Amygdala (tissue), 56 donors: ENCODE data around the gene EYS.

Experiments used
- DNase-seq, 56 donors: peaks; one replicate each; lab custom pipeline; 2025; lab: John Stamatoyannopoulos, UW

EYS gene

DNA sequence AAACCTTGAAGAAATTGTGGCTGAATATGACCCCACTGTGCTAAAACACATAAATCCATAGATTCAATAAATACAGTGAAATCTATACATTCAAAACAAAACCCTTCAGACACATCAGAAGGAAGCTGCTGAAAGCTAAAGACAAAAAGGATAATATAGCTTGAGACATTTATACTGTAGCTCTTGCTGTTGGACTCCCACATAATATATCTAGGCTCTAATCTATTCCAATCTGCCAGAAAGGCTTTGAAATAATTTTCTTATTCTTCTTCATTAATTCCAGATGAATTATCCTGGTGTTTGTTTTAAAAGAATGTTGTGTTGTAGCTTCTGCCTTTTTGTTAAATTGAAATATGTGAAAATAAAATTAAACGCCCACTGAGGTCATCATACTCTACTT lies 454.0 kb downstream of the EYS start:
- no peak for DNase-seq

DNA sequence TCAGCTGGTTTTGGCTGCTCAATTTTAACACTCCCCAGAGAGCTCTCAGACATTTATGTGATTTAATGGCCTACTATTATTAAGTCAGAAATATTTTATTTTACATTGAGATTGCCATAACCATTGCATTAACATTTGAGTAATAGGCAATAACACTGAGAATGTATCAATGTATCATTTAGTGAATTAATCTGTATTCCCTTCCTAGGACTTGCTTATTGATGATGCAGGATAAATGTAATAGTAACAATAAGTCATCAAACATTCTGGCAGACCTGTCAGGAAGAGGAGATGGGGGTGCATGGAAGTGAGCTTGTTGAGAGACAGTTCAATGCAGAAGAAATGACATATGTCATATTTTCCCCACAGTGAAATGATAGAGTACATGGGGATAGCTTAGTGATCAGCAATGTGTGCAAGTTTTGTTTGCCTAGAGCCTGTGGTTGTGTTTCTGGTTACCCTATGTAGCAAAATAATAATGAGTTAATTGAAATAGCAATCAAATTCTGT lies 458.9 kb downstream of the EYS start:
- no peak for DNase-seq

- no peak for DNase-seq
Measured at GRCh38 chr6:65231616-65232015, 475.4 kb downstream of the EYS start.

GRCh38 chr6:65229825-65230224 lies 477.2 kb downstream of the EYS start:
- DNase-seq = no peak

- no peak for DNase-seq
Measured at GRCh38 chr6:65221153-65221552, 485.9 kb downstream of the EYS start.

GRCh38 chr6:65202738-65203137 lies 504.3 kb downstream of the EYS start:
- no peak for DNase-seq

GRCh38 chr6:65199683-65200082 lies 507.3 kb downstream of the EYS start:
- DNase-seq = no peak

GRCh38 chr6:65199121-65199520 lies 507.9 kb downstream of the EYS start:
- no peak for DNase-seq

DNA sequence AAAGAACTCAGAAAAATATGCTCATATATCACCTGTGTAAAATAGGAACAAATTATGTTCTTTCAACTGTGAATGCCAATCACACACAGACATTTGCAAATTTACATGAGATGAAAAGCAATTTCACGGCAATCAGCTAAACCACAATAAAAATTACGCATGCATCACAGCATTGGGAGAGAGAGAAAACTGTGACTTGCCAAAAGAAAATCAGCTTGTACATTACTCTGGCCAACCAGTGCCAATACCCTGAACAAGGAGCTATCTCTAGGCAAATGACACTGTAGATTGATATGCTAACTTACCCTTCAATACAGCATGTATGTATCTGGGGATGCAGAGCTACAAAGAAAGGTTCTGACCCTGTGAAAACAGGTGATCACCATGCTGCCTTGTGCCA lies 515.6 kb downstream of the EYS start:
- DNase-seq = no peak

DNA sequence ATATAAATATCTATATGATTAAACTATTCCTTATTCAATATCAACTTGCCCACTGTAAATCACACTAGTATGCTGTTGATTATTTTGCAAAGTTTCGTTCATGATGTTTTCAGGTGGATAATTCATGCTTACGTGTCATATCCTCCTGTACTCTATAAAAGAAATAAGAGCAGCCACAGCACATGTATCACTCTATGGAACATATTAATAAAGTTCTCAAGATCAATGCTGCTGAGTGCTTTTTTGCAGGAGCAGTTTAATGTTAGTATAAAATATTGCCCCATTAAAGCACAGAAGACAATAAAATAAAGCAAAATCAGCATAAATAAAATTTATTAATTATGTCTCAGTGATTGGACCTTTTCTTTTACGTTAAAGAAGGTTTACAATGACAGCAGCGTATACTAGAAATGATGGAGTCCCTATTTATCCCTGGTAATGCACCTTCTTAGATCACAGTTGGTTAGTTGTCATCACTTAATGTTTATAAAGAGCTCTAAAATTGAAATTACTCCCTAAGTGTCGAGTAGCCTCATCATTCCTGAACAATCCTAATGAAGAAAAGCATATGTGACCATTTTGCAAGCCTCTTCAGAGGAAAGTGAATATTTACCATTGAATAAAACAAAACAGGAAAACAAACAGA lies 517.7 kb downstream of the EYS start:
- no peak for DNase-seq

- DNase-seq = no peak
Measured at GRCh38 chr6:65186826-65187225, 520.2 kb downstream of the EYS start.

GRCh38 chr6:65182681-65183080 lies 524.3 kb downstream of the EYS start:
- DNase-seq = no peak

DNA sequence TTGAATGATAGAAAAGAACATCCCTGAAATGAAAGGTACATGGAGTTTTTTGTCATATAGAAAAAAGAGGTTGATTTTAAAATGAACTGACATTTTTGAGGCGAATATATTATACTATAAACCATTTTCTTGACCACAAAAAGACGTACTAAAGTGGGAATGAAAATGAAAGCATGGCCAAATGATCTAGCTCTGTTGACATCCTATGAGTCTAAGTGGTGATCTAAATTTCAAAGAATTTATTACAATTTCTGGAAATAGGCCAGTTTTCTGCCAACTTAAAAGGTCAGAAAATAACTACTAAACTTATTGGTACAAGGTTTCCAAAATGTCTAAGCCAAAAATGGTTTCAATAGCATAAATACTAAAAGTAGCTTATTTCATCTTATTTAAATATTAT lies 536.8 kb downstream of the EYS start:
- no peak for DNase-seq

GRCh38 chr6:65161661-65162060 lies 545.4 kb downstream of the EYS start:
- DNase-seq = no peak

GRCh38 chr6:65157025-65157424 lies 550.0 kb downstream of the EYS start:
- no peak for DNase-seq

GRCh38 chr6:65155083-65155482 lies 551.9 kb downstream of the EYS start:
- DNase-seq = no peak

DNA sequence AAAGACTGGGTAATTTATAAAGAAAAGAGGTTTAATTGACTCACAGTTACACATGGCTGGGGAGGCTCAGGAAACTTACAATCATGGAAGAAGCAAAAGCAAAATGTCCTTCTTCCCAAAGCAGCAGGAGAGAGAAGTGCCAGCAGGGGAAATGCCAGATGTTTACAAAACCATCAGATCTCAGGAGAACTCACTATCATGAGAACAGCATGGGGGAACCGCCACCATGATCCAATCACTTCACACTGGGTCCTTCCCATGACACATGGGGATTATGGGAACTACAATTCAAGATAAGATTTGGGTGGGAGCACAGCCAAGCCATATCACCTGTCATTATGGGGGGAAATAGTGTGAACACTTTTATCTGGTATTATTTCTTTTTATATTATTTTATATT lies 557.2 kb downstream of the EYS start:
- DNase-seq = no peak

- DNase-seq = no peak
Measured at GRCh38 chr6:65148839-65149238, 558.2 kb downstream of the EYS start.

- DNase-seq = no peak
Measured at GRCh38 chr6:65135567-65135966, 571.5 kb downstream of the EYS start.

DNA sequence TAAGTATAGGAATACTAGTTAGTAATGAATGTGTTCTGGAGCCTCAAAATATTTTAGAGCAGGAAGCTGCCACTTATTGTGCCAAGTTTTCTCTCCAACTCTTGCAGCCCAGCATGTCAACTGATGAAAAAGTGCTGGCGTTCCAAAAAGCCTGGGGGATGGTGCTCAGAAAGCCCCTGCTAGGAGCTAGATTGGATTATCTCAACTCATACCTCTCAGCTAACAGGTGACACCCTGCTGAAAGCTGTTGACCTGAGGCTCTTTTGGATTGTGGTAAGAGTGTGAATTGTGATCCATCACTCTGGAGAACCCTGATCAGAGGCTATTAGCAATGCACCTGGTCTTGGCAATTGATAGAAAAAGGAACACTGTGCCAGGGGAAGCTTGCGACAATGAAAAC lies 580.4 kb downstream of the EYS start:
- no peak for DNase-seq

- DNase-seq = no peak
Measured at GRCh38 chr6:65123521-65123920, 583.5 kb downstream of the EYS start.

GRCh38 chr6:65117817-65118409 lies 589.1 kb downstream of the EYS start:
- no peak for DNase-seq

- no peak for DNase-seq
Measured at GRCh38 chr6:65116326-65116725, 590.7 kb downstream of the EYS start.
